Activated gamma-delta T cell (primary cell): ENCODE measurements around the gene HS3ST2.

Source experiments
- DNase-seq: peaks from one replicate; lab custom pipeline; 2025; lab: John Stamatoyannopoulos, UW
- total RNA-seq, 2 donors: gene quantifications; one replicate each; lab custom pipeline; 2026; lab: John Stamatoyannopoulos, UW

The HS3ST2 gene
- 0 to 0.04 reads per million in 2 donors for total RNA-seq

DNA sequence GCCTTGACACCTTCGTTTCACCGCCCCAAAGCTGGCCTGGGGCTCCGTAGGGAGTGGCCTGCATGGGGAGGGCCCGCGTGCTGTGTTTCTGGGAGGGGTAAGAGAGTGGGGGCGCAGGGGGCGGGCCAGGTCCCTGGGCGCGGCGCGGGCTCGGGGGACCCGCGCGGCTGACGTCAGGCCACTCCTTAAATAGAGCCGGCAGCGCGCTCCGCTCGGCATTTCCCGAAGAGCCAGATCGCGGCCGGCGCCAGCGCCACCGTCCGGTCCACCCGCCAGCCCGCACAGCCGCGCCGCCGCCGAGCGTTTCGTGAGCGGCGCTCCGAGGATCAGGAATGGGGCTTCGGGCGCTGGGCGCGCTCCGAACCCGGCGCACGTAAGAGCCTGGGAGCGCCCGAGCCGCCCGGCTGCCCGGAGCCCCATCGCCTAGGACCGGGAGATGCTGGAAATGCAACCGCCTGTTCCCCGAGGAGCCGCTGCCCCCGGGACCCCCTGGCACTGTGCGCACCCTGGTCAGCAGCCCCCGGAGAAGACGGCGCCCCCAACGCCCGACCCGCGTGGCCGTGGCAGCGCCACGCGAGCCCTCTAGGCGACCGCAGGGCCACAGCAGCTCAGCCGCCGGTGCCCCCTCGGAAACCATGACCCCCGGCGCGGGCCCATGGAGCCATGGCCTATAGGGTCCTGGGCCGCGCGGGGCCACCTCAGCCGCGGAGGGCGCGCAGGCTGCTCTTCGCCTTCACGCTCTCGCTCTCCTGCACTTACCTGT, at the start of gene HS3ST2:
TSS of gene HS3ST2 (plus strand) at position 215 of the 763 bp plus-strand sequence. CDS start at position 664, 449 bp downstream.
- DNase-seq, result no peak

DNA sequence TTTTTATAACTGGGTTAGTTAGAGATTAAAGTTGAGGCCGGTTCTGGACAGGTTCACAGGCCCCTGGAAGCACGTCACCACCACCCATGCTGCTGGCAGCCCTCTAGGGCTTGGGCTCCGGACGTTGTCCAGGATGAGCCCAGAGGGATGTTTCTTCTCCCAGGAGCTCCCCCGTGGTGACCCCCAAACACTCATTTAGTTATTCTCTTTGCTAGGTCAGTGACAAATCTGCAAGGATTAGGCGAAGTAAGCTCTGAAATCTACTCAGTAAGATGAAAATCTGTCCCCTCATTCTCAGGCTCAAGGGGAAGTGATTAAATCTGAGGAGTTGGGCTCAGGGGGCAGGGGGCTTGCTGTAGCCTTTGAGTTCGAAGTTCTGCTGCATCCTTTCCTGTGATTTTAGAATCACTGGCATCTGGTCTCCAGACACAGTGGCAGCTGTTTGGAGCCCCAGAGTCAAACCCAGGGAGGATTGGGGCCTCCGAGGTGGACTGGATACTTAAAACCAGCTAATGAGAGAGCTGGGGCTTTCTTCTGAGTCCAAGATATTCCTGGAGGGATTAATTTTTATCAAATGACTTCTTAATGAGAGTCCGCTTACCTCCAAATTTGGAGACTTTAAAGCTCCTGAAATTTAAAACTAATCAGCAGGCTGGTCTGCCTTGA, 49.2 kb upstream of the HS3ST2 start:
- DNase-seq, result no peak

DNA sequence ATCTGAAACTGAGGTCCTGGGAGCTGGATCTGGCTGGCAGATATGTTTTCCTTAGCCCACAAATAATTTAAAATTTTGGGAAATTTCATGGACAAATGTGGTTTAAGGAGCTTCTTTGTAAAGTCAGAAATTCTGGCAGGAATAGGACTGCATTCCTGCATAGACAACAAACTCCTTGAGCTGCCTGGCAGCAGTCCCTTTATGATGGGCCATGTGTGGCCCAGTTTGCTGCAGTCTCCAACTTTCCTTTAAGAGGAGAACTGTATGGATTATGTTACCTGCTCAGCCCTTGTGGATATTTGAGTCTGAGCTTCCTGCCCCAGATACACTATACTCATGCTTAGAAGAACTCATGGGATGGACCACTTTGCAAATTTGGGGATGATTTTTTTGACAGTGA, 48.5 kb upstream of the HS3ST2 start:
- no peak for DNase-seq

DNA sequence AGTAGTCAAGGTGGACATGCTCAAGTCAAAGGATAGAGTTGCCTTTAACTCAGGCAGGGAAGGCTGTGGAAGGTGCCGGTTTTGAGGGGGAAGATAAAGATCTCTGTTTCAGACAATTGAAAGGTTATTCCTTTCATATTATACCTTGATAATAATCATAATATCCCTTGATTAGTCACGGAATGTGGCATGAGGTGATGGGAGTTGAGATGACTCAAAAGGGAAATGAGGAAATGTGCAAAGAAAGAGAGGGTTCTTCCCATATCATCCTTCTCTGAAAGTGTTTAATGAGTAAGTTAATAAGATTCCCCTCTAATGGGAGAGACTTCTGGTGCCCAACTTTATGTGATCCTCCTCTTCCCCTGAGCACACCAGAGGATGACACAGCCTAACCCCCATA, 43.1 kb upstream of the HS3ST2 start:
- DNase-seq, result no peak

- DNase-seq, result no peak
Observed at GRCh38 chr16:22771551-22771950, 42.4 kb upstream of the HS3ST2 start.

DNA sequence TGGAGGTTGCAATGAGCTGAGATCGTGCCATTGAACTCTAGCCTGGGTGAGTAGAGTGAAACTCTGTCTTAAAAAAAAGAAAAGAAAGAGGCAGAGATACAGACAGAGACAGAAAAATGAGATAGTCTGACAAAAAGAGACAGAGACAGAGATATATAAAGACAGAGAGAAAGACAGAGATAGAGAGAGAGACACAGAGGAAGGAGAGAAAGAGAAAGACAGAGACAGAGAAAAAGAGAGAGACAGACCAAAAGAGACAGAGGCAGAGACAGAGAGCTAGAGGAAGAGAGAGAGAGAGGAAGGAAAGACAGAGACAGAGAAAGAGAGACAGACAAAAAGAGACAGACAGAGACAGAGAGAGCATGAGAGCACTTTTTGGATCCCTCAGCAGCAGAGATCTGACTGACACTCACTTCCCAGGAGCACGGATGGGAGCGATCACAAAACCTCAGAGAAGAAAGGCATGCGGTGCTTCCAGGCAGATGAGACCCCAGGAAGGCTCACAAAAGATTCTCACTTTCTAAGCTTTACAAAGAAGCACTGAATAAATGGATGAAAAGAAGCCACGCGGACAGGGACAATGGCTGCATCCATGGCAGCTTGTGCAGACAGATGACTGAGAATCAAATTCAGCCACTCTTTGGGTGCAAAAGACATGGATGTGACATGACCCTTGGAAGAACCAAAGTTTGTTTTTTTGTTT, 38.6 kb upstream of the HS3ST2 start:
- DNase-seq, result no peak

DNA sequence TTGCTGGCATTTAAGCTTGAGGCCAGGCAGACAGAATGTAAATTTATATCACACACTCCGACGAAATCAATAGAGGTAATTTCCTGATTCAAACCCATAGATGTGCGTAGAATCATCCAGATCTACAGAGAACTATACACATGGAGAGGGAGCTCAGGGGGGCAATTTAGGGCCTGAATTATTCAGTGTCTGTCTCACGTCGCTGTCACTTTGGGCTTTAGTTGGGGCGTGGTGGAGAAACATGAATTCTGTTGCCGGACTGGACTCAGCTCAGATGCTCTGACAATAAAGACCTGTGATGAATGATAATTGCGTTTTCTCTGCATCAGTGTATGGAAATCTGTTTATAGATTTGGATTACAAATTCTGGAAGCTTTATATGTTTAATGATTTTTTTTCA, 32.5 kb upstream of the HS3ST2 start:
- DNase-seq, result no peak

DNA sequence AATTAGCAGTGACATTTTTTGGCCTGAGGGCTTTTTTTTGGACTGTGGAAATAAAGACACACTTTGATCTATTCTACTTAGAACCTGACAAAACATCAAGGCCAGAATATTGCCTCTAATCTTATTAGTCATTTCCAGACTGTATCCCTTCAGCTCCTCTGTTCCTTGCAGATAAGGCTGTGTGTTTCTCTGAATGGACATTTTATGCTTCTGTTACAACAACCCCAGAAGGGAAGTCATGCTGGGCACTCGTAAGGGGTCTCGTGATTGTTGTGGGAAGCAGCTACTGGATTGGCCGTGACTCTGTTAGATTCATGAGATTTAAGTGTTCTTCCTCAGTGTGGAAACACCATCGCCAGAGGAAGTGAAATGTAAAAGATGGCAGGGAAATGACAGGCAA, 31.6 kb upstream of the HS3ST2 start:
- DNase-seq, result no peak

DNA sequence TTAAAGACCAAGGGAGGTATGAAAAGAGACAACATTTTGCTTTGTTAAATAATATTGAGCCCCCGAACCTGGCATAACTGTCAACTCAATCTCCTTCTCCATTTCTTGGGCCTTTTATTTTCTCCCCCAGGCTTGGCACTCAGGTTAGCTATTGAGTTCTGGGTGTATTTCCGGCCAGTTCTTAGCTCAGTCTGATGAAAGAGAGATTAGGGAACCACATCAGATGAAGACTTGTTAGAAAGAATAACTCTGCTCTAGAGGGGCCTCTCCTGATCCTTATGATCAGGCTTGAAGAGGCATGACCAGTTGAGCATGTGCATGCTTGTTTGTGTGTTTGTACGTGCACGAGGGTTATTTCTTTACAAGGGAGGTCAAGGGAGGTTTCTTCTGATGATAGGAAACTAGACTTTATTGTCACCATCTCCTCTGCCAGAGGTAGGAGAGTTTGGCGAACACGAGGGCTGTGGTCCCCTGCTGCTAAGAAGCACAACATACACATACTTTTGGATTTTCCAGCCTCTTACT, 29.2 kb upstream of the HS3ST2 start:
- DNase-seq, result no peak

DNA sequence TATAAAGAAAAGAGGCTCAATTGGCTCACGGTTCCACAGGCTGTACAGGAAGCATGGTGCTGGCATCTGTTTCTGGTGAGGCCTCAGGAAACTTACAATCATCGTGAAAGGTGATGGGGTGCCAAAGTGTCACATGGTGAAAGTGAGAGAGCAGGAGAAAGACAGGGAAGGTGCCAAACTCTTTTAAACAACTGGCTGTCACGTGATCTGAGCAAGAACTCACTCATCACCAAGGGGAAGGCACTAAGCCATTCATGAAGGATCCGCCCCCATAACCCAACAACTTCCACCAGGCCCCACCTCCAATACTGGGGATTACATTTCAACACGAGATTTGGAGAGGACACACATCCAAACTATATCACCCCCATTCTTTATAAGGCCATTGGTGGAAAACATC, 28.4 kb upstream of the HS3ST2 start:
- DNase-seq, result no peak

DNA sequence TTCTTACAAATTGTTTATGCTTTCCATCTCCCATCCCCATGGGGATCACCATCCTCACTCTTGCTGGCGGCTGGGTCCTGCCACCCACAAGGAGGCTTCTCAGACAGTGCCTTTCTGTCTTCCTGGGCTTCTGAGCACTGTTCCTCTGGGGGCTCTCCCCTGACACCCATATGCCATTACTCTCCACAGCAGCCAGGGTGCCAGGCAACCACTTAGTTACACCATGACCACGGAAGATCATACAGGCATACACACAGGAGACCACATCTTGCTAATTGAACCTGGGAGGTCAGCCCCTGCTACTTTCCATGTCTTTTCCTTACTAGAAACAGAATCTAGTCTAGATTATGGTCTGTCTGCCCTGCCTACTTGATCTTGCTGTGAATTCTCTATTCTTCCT, 27.7 kb upstream of the HS3ST2 start:
- no peak for DNase-seq

DNA sequence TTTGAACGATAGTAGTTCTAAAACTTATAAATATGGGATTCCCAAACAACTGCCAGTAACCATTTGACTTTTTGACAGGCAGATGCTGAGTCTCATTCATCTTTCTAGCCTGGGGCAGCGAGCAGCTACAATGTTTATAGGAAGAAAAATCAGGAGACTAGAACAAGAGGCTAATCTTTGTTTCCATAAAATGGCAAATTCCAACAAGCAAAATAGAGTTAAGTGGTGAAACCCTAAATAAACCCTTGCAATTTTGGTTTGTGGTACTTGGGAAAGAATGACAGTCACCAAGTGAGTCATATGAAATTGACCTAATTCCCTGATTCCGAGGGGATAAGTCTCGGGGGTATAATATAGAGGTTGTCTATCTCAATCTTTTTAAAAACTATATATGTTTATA, 27.3 kb upstream of the HS3ST2 start:
- DNase-seq, result no peak

- no peak for DNase-seq
Observed at GRCh38 chr16:22787466-22788192, 26.3 kb upstream of the HS3ST2 start.

DNA sequence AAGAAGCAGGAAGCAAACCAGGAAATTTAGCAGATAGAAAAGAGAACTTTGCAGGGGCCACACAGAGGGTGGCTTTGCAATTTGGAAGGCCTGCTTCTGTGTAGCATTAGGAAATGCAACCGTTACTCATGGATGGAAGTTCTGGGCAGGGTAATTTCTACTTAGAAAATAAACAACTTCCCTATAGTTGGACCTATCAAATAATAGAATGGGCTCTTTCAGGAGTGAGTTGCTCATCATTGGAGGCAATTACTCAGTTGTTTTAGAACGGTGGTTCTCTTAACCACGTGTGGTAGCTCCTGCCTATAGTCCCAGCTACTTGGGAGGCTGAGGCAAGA, 25.8 kb upstream of the HS3ST2 start:
- no peak for DNase-seq

- DNase-seq, result no peak
Observed at GRCh38 chr16:22789281-22789945, 24.5 kb upstream of the HS3ST2 start.

GRCh38 chr16:22797551-22797950, 16.4 kb upstream of the HS3ST2 start:
- DNase-seq, result no peak

DNA sequence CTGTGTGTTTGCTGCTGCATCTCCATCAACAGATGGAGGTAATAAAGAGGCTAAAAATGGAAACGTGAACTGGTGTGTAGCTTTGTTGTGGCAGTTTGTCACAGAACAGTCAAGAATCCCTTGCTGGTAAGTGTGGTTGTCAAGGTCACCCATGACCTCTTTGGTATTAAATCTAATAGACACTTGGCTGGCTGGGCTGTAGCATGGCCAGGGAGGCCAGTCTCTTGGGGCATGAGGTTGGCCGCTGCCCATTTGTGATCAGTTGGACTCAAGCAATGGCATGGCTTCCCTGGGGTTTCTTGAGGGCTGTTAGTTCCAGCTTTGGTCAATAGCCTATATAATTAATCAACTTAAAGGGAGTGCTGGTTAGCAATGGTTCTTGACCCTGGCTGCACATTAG, 14.8 kb upstream of the HS3ST2 start:
- DNase-seq, result no peak

- DNase-seq, result no peak
Observed at GRCh38 chr16:22804893-22805292, 9.1 kb upstream of the HS3ST2 start.

DNA sequence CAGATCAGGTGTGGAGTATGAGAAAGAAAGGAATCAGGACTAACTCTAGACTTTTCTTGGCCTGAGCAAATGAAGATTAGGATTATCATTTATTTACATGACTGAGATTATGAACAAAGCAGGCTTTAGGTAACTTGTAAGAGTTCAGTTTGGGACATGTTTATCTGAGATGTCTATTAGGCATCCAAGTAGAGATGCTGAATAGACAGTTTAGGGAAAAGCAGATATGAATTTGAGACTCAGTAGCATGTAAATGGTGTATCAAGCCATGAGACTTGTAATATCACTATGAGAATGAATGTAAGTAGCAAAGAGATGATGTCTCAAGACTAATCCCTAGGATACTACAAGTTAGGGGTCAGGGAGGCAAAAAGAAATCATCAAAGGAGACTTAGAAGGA, 8.6 kb upstream of the HS3ST2 start:
- no peak for DNase-seq

DNA sequence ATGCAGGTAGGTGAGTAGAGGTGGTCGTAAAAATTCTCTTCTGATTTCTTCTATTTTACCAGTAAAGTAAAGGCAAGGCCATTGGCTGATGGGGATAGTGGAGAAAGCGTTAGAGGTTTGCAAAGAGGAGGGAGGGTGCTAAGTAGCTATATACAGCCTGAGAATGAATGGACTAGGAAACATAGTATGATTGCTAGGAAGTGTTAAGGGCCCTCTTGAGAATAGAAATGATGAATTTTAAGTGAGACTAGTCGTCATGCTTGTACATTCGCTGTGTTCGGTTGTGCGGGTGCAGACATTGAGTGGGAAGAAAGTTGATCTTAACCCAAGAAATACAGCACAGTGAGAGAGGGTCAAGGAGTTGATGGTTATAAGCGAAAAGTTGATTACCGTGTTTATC, 7.2 kb upstream of the HS3ST2 start:
- DNase-seq, result no peak

GRCh38 chr16:22810226-22810625, 3.7 kb upstream of the HS3ST2 start:
- DNase-seq, result no peak
